ENCODE measurements around the gene NUP42. TPM values are rescaled to one million over a fixed set of nuclear protein-coding genes. Genes with fewer than 3 reads are reported as not detected.
"Not testable (repeated sequence)": the region's sequence is repeated elsewhere in the genome, so short reads cannot be mapped to it uniquely, and the experiment has no call there.

Gene NUP42
- total RNA-seq, 2 experiments from 2014 or later, result 15.2 to 17.0 TPM

DNA sequence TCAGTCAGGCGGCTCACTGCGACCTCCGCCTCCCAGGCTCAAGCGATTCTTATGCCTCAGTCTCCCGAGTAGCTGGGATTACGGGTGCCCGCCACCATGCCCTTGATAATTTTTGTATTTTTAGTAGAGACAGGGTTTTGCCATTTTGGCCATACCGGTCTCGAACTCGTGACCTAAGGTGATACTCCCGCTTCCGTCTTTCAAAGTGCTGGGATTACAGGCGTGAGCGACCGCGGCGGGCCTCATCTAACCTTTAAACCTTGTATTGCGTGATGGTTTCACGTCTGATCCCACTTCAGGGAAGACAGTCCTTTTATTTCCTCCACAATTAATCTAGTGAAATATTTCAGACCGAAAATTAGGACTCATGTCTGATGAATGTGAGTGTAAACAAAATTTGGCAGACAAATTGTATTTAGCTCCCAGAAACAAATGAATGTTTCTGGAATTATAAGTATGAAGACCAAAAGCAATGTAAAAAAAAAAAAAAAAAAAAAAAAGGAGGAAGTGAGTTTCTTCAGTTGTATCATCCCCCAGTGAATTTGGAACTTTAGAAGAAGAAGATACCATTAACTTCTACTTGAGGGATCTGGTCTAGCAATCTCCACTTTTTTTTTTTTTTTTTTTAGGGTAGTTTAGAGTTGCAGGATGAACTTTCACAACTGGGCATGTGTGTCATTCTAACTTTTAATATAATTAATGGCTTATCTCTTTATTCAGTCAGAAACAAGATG, 1.6 kb downstream of the NUP42 start:
- intact Hi-C loops (cut with micrococcal nuclease), result loop anchor here (2.0 to 10.0 kb wide), 4 partner anchors 191 to 1944 kb away; partner anchors contain the start of genes CYCS, SP4 and TRA2A
- CTCF ChIA-PET, result interaction anchor here (0.6 to 1.1 kb wide), 4 partner anchors 10 to 85 kb away, joined by 3 to 7 read pairs (median 4); no protein-coding TSS in a partner anchor
- peaks cover 12% of the 10 kb centered on the region for H3K36me3 Mint-ChIP-seq (ENCODE audit: low read depth)
- H3K27ac Mint-ChIP-seq, result no peak overlapping the region
- DNase-seq, result no peak
- H3K4me1 Mint-ChIP-seq (ENCODE audit: low read depth), result peaks cover 37% of the 10 kb centered on the region
- peak overlapping the region; percentile 99 for H3K4me3 Mint-ChIP-seq
- no peaks in the 10 kb centered on the region for H3K27me3 Mint-ChIP-seq (ENCODE audit: low read depth)
- H3K9me3 Mint-ChIP-seq, result no peaks in the 10 kb centered on the region

DNA sequence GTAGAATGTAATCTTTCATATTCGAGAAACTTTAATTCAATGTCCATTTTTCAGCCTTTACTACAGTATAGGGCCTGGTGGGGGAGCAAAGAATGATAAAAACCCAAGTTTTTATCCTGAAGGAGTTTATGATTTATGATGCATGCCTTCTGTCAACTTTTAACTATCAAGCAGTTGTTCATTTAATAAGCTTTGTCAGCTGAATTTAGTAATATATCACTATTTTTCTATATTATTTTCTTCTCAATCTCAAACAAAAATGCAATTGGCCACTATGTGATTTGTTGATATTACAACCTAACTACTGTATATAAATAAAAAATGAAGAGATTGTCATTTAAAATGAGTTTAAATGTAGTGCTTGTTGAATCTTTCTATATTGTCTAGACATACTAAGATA, 2.4 kb downstream of the NUP42 start:
- intact Hi-C loops (cut with micrococcal nuclease), result loop anchor here (5.0 to 10.0 kb wide), 3 partner anchors 191 to 1943 kb away; partner anchors contain the start of genes CYCS and SP4
- peaks cover 37% of the 10 kb centered on the region for H3K4me1 Mint-ChIP-seq (ENCODE audit: low read depth)
- H3K27ac Mint-ChIP-seq, result no peak overlapping the region
- H3K4me3 Mint-ChIP-seq, result peak overlapping the region; percentile 1
- H3K9me3 Mint-ChIP-seq, result no peaks in the 10 kb centered on the region
- peaks cover 14% of the 10 kb centered on the region for H3K36me3 Mint-ChIP-seq (ENCODE audit: low read depth)
- CTCF ChIA-PET, result interaction anchor here (0.6 to 1.1 kb wide), 4 partner anchors 9 to 129 kb away, joined by 3 to 6 read pairs (median 4); no protein-coding TSS in a partner anchor
- no peaks in the 10 kb centered on the region for H3K27me3 Mint-ChIP-seq (ENCODE audit: low read depth)
- DNase-seq, result no peak

DNA sequence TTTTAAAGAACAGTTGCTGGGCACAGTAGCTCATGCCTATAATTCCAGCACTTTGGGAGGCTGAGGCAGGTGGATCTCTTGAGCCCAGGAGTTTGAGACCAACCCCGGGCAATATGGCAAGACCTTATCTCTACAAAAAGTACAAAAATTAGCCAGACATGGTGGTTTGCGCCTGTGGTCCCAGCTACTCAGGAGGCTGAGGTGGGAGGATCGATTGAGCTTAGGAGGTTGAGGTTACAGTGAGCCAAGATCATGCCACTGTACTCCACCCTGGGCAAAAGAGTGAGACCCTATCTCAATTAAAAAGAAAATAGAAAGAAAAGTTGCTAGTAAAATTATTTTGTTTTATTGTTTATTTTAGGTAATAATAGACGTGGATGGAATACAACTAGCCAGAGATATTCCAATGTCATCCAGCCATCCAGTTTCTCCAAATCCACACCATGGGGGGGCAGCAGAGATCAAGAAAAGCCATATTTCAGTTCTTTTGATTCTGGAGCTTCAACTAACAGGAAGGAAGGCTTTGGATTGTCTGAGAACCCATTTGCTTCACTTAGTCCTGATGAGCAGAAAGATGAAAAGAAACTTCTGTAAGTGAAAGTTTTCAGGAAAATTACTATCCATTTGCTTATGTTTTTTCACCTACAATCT, 3.0 kb downstream of the NUP42 start:
- H3K9me3 Mint-ChIP-seq, result no peaks in the 10 kb centered on the region
- CTCF ChIA-PET, result interaction anchor here (0.5 to 1.1 kb wide), 6 partner anchors 18 to 542 kb away, joined by 3 to 6 read pairs (median 4); no protein-coding TSS in a partner anchor
- H3K4me1 Mint-ChIP-seq (ENCODE audit: low read depth), result peaks cover 37% of the 10 kb centered on the region
- H3K36me3 Mint-ChIP-seq (ENCODE audit: low read depth), result peaks cover 15% of the 10 kb centered on the region
- H3K4me3 Mint-ChIP-seq, result no peak overlapping the region
- intact Hi-C loops (cut with micrococcal nuclease), result loop anchor here (1.0 to 10.0 kb wide), 4 partner anchors 88 to 1942 kb away; partner anchors contain the start of genes CYCS and SP4
- no peaks in the 10 kb centered on the region for H3K27me3 Mint-ChIP-seq (ENCODE audit: low read depth)
- DNase-seq, result peak; percentile 19
- no peak overlapping the region for H3K27ac Mint-ChIP-seq

DNA sequence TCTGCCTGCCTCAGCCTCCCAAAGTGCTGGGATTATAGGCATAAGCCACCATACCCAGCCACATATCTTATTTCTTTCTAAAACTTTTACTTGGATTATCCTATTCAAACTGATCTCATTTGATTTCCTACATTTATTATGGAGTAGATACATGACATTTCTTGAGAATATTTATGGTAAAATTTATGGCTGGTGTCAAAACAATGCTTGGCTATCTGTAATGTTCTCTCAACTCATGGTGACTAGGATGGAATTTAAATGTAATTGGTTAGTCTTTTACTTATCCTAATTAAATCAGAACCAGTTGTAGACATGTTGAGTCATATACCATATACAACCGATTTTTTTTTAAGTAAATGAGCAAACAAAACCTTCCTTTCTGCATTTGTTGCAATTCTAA, 4.1 kb downstream of the NUP42 start:
- no peak overlapping the region for H3K4me3 Mint-ChIP-seq
- no peaks in the 10 kb centered on the region for H3K27me3 Mint-ChIP-seq (ENCODE audit: low read depth)
- H3K4me1 Mint-ChIP-seq (ENCODE audit: low read depth), result peaks cover 30% of the 10 kb centered on the region
- CTCF ChIA-PET, result no interaction called here
- H3K9me3 Mint-ChIP-seq, result no peaks in the 10 kb centered on the region
- DNase-seq, result no peak
- H3K36me3 Mint-ChIP-seq (ENCODE audit: low read depth), result peaks cover 19% of the 10 kb centered on the region
- intact Hi-C loops (cut with micrococcal nuclease), result loop anchor here (1.0 to 10.0 kb wide), 2 partner anchors 87 to 189 kb away; no protein-coding TSS in a partner anchor
- H3K27ac Mint-ChIP-seq, result no peak overlapping the region

DNA sequence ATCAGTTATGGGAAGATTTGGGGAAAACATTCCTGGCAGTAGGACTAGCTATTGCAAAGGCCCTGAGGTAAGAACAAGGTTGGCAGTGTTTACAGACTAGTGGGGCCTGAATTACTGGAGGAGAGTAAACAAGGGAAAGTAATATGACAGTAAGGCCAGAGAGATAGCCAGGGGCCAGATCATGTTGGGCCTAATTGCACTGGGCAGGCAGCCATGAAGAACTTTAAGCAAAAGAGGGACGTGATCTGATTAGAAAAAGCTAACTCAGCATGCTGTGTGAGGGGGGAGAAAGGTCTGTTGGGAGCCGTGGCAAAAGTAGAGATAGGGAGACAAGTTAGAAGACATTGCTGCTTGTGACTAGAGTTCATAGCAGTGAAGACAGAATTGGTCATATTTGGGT, 9.2 kb downstream of the NUP42 start:
- Mint-ChIP-seq H3K36me3 (ENCODE audit: low read depth) (peaks cover 26% of the 10 kb centered on the region), H3K27ac (no peak overlapping the region), H3K4me3 (no peak overlapping the region), H3K9me3 (no peaks in the 10 kb centered on the region), H3K27me3 (ENCODE audit: low read depth) (no peaks in the 10 kb centered on the region), H3K4me1 (ENCODE audit: low read depth) (peaks cover 6% of the 10 kb centered on the region)
- CTCF ChIA-PET, result no interaction called here
- DNase-seq, result no peak
- intact Hi-C loops (cut with micrococcal nuclease), result no loop called here

DNA sequence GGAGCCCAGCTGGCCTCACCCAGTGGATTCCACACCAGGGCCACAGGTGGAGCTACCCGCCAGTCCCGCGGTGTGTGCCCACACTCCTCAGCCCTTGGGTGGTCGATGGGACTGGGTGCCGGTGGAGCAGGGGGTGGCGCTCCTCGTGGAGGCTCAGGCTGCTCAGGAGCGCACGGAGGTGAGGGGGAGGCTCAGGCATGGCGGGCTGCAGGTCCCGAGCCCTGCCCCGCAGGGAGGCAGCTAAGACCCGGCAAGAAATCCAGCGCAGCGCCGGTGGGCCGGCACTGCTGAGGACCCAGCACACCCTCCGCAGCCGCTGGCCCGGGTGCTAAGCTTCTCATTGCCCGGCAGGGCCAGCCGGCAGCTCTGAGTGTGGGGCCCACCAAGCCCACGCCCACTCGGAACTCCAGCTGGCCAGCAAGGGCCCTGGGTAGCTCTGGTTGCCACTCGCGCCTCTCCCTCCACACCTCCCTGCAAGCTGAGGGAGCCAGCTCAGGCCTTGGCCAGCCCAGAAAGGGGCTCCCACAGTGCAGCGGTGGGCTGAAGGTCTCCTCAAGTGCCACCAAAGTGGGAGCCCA, 11.9 kb downstream of the NUP42 start:
- DNase-seq; intact Hi-C loops (cut with micrococcal nuclease); H3K4me3 Mint-ChIP-seq; H3K27ac Mint-ChIP-seq; H3K27me3 Mint-ChIP-seq (ENCODE audit: low read depth); H3K9me3 Mint-ChIP-seq; H3K4me1 Mint-ChIP-seq (ENCODE audit: low read depth): not testable (repeated sequence)
- CTCF ChIA-PET, result interaction anchor here (1.2 kb wide), 2 partner anchors 8 to 10 kb away, joined by 3 to 4 read pairs; no protein-coding TSS in a partner anchor
- H3K36me3 Mint-ChIP-seq (ENCODE audit: low read depth), result peaks cover 29% of the 10 kb centered on the region

DNA sequence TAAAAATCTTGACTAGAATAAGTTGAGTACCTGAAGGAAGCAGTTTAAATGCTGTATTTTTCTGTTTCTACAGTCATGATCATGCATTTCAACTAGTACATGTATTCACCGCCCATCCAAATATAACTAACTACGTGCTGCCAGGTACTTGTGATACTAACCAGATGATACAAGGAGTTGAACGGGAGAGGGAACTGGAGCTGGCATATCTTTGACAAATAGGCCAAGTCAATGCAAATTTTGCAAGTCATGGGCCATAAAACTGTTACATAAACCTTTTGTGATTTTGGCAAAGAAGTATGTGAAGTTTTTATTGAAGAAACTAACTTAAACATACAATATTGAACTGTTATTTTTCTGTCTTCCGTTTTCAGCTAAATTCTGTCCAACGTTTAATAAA, 14.5 kb downstream of the NUP42 start:
- no peak overlapping the region for H3K4me3 Mint-ChIP-seq
- CTCF ChIA-PET, result interaction anchor here (1.2 kb wide), 1 partner anchor 62 kb away, joined by 5 read pairs; no protein-coding TSS in a partner anchor
- intact Hi-C loops (cut with micrococcal nuclease), result no loop called here
- H3K27ac Mint-ChIP-seq, result no peak overlapping the region
- H3K4me1 Mint-ChIP-seq (ENCODE audit: low read depth), result no peaks in the 10 kb centered on the region
- H3K9me3 Mint-ChIP-seq, result no peaks in the 10 kb centered on the region
- DNase-seq, result no peak
- H3K36me3 Mint-ChIP-seq (ENCODE audit: low read depth), result peaks cover 37% of the 10 kb centered on the region
- no peaks in the 10 kb centered on the region for H3K27me3 Mint-ChIP-seq (ENCODE audit: low read depth)

DNA sequence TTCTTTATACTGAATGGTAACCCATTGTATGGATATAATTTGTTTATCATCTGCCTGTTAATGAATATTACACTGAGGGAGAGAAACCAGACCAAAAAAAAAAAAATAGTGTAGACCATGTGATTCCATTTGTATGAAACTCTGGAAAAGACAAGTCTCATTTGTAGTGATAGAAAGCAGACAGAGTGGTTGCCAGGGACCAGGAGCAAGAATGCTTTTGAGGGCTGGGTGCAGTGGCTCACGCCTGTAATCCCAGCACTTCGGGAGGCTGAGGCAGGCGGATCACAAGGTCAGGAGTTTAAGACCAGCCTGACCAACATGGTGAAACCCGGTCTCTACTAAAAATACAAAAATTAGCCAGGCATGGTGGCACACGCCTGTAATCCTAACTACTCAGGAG, 15.9 kb downstream of the NUP42 start:
- H3K9me3 Mint-ChIP-seq; H3K27me3 Mint-ChIP-seq (ENCODE audit: low read depth); intact Hi-C loops (cut with micrococcal nuclease); DNase-seq; H3K27ac Mint-ChIP-seq; H3K4me3 Mint-ChIP-seq; H3K4me1 Mint-ChIP-seq (ENCODE audit: low read depth); CTCF ChIA-PET: not testable (repeated sequence)
- peaks cover 43% of the 10 kb centered on the region for H3K36me3 Mint-ChIP-seq (ENCODE audit: low read depth)

DNA sequence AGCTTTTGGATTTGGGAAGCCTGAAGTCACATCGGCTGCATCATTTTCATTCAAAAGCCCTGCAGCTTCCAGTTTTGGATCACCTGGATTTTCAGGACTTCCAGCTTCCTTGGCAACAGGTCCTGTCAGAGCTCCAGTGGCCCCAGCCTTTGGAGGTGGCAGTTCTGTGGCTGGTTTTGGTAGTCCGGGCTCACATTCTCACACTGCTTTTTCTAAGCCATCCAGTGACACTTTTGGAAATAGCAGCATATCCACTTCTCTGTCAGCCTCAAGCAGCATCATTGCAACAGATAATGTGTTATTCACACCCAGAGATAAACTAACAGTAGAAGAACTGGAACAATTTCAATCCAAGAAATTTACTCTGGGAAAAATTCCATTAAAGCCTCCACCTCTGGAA, 18.5 kb downstream of the NUP42 start:
- intact Hi-C loops (cut with micrococcal nuclease), result no loop called here
- H3K4me3 Mint-ChIP-seq, result no peak overlapping the region
- no peak for DNase-seq
- peaks cover 44% of the 10 kb centered on the region for H3K36me3 Mint-ChIP-seq (ENCODE audit: low read depth)
- CTCF ChIA-PET, result interaction anchor here (0.7 kb wide), 2 partner anchors 197 to 1489 kb away, joined by 3 read pairs; no protein-coding TSS in a partner anchor
- peaks cover under 1% of the 10 kb centered on the region for H3K4me1 Mint-ChIP-seq (ENCODE audit: low read depth)
- H3K9me3 Mint-ChIP-seq, result no peaks in the 10 kb centered on the region
- H3K27me3 Mint-ChIP-seq (ENCODE audit: low read depth), result peaks cover 1% of the 10 kb centered on the region
- H3K27ac Mint-ChIP-seq, result no peak overlapping the region

DNA sequence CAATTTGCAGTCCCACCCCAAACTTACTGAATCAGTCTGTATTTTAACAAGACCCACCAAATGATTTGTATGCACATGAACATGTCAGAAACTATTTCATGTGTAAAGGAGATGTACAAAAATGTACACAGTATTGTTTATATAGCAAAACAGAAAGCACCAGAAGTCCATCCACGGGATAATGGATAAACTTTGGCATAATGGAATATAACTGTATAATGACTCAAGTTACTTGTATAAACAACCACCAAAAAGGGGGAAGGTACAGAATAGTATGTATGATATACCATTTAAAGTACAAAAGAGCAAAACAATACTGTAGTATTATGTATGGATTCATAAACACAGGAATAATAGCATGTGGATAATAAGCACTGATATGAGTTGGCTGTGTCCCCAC, 22.4 kb downstream of the NUP42 start:
- no peaks in the 10 kb centered on the region for H3K9me3 Mint-ChIP-seq
- intact Hi-C loops (cut with micrococcal nuclease), result no loop called here
- CTCF ChIA-PET, result interaction anchor here (1.0 kb wide), 1 partner anchor 118 kb away, joined by 3 read pairs; no protein-coding TSS in a partner anchor
- peaks cover 23% of the 10 kb centered on the region for H3K27me3 Mint-ChIP-seq (ENCODE audit: low read depth)
- DNase-seq, result no peak
- H3K27ac Mint-ChIP-seq, result no peak overlapping the region
- H3K36me3 Mint-ChIP-seq (ENCODE audit: low read depth), result peaks cover 35% of the 10 kb centered on the region
- no peak overlapping the region for H3K4me3 Mint-ChIP-seq
- peaks cover 2% of the 10 kb centered on the region for H3K4me1 Mint-ChIP-seq (ENCODE audit: low read depth)

DNA sequence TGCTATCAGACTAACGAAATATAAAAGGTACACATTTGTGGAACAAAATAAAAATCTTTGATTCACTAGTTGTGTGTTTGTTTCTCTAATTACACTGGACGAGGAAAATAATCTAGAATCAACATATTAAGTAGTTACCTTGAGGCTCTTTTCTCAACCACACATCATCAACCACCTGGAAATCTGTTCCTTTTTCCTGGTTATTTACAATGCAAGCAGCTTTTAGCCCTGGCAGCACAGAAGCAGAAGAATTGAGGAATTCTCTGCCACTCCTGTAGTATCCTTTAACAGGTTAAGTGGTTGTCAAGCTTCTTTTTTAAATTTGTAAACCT, 23.7 kb downstream of the NUP42 start:
- no peak for DNase-seq

More for the DNA sequence above, 23.7 kb downstream of the NUP42 start:
- CTCF ChIA-PET, result no interaction called here
- intact Hi-C loops (cut with micrococcal nuclease), result no loop called here
- peaks cover 2% of the 10 kb centered on the region for H3K4me1 Mint-ChIP-seq (ENCODE audit: low read depth)
- H3K27me3 Mint-ChIP-seq (ENCODE audit: low read depth), result peaks cover 25% of the 10 kb centered on the region
- H3K36me3 Mint-ChIP-seq (ENCODE audit: low read depth), result peaks cover 27% of the 10 kb centered on the region
- no peaks in the 10 kb centered on the region for H3K9me3 Mint-ChIP-seq
- no peak overlapping the region for H3K27ac Mint-ChIP-seq
- H3K4me3 Mint-ChIP-seq, result no peak overlapping the region
